WTC11 (cell line): ENCODE data around the gene NSF.
"Not testable (repeated sequence)": the region's sequence is repeated elsewhere in the genome, so short reads cannot be mapped to it uniquely, and the experiment has no call there.

ENCODE experiments used
- CREB1 ChIP-seq: sonication (generic); formaldehyde crosslinking; IDR thresholded peaks from 2 replicates; pipeline ENCODE4 v1.8.0; 2023; ENCODE audit warnings: mild to moderate bottlenecking, missing genetic modification reagents
- CREM ChIP-seq: sonication (generic); formaldehyde crosslinking; IDR thresholded peaks from 2 replicates; pipeline ENCODE4 v1.8.1; 2022; ENCODE audit warnings: mild to moderate bottlenecking, missing genetic modification reagents, moderate library complexity
- E2F5 ChIP-seq: sonication (generic); formaldehyde crosslinking; IDR thresholded peaks from 2 replicates; pipeline ENCODE4 v1.8.1; 2022; ENCODE audit warnings: mild to moderate bottlenecking, moderate library complexity, missing genetic modification reagents
- ETV6 ChIP-seq: sonication (generic); formaldehyde crosslinking; IDR thresholded peaks from 2 replicates; pipeline ENCODE4 v1.8.1; 2022; ENCODE audit warnings: mild to moderate bottlenecking, missing genetic modification reagents
- JUN ChIP-seq: sonication (generic); formaldehyde crosslinking; IDR thresholded peaks from 2 replicates; pipeline ENCODE4 v1.8.0; 2023; ENCODE audit warnings: mild to moderate bottlenecking, missing genetic modification reagents
- SP1 ChIP-seq: sonication (generic); formaldehyde crosslinking; conservative IDR thresholded peaks from 2 replicates; pipeline ENCODE4 v1.8.1; 2022; ENCODE audit warnings: missing genetic modification reagents
- USF2 ChIP-seq: sonication (generic); formaldehyde crosslinking; IDR thresholded peaks from 2 replicates; pipeline ENCODE4 v1.8.1; 2023; ENCODE audit warnings: mild to moderate bottlenecking, missing genetic modification reagents, moderate library complexity
- ZNF263 ChIP-seq: sonication (generic); formaldehyde crosslinking; IDR thresholded peaks from 2 replicates; pipeline ENCODE4 v1.8.1; 2022; ENCODE audit warnings: low read depth, mild to moderate bottlenecking, moderate library complexity, missing genetic modification reagents
- ZNF317 ChIP-seq: sonication (generic); formaldehyde crosslinking; IDR thresholded peaks from 2 replicates; pipeline ENCODE4 v1.8.1; 2023; ENCODE audit warnings: low read depth, mild to moderate bottlenecking, moderate library complexity, missing genetic modification reagents, borderline replicate concordance
- TF ChIP-seq, protein P1 (sequence below): fragments of 200-600 bp; IDR thresholded peaks from 2 replicates; pipeline ENCODE4 v1.8.0; 2022; ENCODE audit warnings: antibody characterized with exemption
- TF ChIP-seq, protein P2 (sequence below): fragments of 250-450 bp; sonication (Bioruptor Pico); IDR thresholded peaks from 2 replicates; pipeline ENCODE4 v2.1.2; 2022; ENCODE audit warnings: mild to moderate bottlenecking, moderate library complexity
- TF ChIP-seq, protein P3 (sequence below): sonication (generic); formaldehyde crosslinking; IDR thresholded peaks from 2 replicates; pipeline ENCODE4 v1.8.0; 2022; ENCODE audit warnings: missing genetic modification reagents
- TF ChIP-seq, protein P4 (sequence below): sonication (generic); formaldehyde crosslinking; IDR thresholded peaks from 2 replicates; pipeline ENCODE4 v1.8.1; 2022; ENCODE audit warnings: mild to moderate bottlenecking, missing genetic modification reagents, moderate library complexity, borderline replicate concordance

- TF ChIP-seq, protein P1, sequence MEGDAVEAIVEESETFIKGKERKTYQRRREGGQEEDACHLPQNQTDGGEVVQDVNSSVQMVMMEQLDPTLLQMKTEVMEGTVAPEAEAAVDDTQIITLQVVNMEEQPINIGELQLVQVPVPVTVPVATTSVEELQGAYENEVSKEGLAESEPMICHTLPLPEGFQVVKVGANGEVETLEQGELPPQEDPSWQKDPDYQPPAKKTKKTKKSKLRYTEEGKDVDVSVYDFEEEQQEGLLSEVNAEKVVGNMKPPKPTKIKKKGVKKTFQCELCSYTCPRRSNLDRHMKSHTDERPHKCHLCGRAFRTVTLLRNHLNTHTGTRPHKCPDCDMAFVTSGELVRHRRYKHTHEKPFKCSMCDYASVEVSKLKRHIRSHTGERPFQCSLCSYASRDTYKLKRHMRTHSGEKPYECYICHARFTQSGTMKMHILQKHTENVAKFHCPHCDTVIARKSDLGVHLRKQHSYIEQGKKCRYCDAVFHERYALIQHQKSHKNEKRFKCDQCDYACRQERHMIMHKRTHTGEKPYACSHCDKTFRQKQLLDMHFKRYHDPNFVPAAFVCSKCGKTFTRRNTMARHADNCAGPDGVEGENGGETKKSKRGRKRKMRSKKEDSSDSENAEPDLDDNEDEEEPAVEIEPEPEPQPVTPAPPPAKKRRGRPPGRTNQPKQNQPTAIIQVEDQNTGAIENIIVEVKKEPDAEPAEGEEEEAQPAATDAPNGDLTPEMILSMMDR, result not testable (repeated sequence)
- TF ChIP-seq ZNF317 (CRISPR knock-in tag); CREB1; USF2 (CRISPR knock-in tag); ZNF263 (CRISPR knock-in tag); ETV6 (CRISPR knock-in tag); JUN; CREM; E2F5 (CRISPR knock-in tag); SP1: not testable (repeated sequence)
- TF ChIP-seq, protein P2, sequence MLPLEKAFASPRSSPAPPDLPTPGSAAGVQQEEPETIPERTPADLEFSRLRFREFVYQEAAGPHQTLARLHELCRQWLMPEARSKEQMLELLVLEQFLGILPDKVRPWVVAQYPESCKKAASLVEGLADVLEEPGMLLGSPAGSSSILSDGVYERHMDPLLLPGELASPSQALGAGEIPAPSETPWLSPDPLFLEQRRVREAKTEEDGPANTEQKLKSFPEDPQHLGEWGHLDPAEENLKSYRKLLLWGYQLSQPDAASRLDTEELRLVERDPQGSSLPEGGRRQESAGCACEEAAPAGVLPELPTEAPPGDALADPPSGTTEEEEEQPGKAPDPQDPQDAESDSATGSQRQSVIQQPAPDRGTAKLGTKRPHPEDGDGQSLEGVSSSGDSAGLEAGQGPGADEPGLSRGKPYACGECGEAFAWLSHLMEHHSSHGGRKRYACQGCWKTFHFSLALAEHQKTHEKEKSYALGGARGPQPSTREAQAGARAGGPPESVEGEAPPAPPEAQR, result not testable (repeated sequence)
- TF ChIP-seq, protein P3, sequence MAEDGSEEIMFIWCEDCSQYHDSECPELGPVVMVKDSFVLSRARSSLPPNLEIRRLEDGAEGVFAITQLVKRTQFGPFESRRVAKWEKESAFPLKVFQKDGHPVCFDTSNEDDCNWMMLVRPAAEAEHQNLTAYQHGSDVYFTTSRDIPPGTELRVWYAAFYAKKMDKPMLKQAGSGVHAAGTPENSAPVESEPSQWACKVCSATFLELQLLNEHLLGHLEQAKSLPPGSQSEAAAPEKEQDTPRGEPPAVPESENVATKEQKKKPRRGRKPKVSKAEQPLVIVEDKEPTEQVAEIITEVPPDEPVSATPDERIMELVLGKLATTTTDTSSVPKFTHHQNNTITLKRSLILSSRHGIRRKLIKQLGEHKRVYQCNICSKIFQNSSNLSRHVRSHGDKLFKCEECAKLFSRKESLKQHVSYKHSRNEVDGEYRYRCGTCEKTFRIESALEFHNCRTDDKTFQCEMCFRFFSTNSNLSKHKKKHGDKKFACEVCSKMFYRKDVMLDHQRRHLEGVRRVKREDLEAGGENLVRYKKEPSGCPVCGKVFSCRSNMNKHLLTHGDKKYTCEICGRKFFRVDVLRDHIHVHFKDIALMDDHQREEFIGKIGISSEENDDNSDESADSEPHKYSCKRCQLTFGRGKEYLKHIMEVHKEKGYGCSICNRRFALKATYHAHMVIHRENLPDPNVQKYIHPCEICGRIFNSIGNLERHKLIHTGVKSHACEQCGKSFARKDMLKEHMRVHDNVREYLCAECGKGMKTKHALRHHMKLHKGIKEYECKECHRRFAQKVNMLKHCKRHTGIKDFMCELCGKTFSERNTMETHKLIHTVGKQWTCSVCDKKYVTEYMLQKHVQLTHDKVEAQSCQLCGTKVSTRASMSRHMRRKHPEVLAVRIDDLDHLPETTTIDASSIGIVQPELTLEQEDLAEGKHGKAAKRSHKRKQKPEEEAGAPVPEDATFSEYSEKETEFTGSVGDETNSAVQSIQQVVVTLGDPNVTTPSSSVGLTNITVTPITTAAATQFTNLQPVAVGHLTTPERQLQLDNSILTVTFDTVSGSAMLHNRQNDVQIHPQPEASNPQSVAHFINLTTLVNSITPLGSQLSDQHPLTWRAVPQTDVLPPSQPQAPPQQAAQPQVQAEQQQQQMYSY (CRISPR knock-in tag), result not testable (repeated sequence)
- TF ChIP-seq, protein P4, sequence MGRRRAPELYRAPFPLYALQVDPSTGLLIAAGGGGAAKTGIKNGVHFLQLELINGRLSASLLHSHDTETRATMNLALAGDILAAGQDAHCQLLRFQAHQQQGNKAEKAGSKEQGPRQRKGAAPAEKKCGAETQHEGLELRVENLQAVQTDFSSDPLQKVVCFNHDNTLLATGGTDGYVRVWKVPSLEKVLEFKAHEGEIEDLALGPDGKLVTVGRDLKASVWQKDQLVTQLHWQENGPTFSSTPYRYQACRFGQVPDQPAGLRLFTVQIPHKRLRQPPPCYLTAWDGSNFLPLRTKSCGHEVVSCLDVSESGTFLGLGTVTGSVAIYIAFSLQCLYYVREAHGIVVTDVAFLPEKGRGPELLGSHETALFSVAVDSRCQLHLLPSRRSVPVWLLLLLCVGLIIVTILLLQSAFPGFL, result not testable (repeated sequence)
Measured at GRCh38 chr17:46647251-46647650, 56.8 kb downstream of the NSF start.
